Activated gamma-delta T cell treated with anti-CD3 and anti-CD28 coated beads, Interleukin-2, amount 50 U/mL, for 16 hours (primary cell): ENCODE measurements around the gene EZH2.

ENCODE experiments used
- DNase-seq: peaks from one replicate; pipeline ENCODE4 v3.0.0-alpha.2; 2020; ENCODE audit warnings: low read depth

Gene EZH2

GRCh38 chr7:148898845-148899484 is 14.9 kb upstream of the EZH2 start:
- DNase-seq, result no peak

GRCh38 chr7:148894591-148894990 is 10.5 kb upstream of the EZH2 start:
- no peak for DNase-seq

- no peak for DNase-seq
Observed at GRCh38 chr7:148893071-148893470, 9.0 kb upstream of the EZH2 start.

GRCh38 chr7:148888300-148888699 is 4.2 kb upstream of the EZH2 start:
- no peak for DNase-seq

GRCh38 chr7:148886844-148887243 is 2.8 kb upstream of the EZH2 start:
- no peak for DNase-seq

GRCh38 chr7:148884299-148885022 is 370 bp upstream of the EZH2 start:
- DNase-seq, result peak; percentile 88

GRCh38 chr7:148883266-148884048 is 634 bp downstream of the EZH2 start:
- peak; percentile 41 for DNase-seq

- DNase-seq, result no peak
Observed at GRCh38 chr7:148882841-148883265, 1.2 kb downstream of the EZH2 start.

- DNase-seq, result no peak
Observed at GRCh38 chr7:148882192-148882591, 1.9 kb downstream of the EZH2 start.

- no peak for DNase-seq
Observed at GRCh38 chr7:148878317-148878716, 5.8 kb downstream of the EZH2 start.

- DNase-seq, result no peak
Observed at GRCh38 chr7:148877517-148877916, 6.6 kb downstream of the EZH2 start.

GRCh38 chr7:148872188-148872587 is 11.9 kb downstream of the EZH2 start:
- no peak for DNase-seq

- no peak for DNase-seq
Observed at GRCh38 chr7:148871551-148871950, 12.5 kb downstream of the EZH2 start.

GRCh38 chr7:148871030-148871429 is 13.1 kb downstream of the EZH2 start:
- DNase-seq, result no peak

- no peak for DNase-seq
Observed at GRCh38 chr7:148868378-148868674, 15.8 kb downstream of the EZH2 start.

GRCh38 chr7:148867596-148868377 is 16.3 kb downstream of the EZH2 start:
- DNase-seq, result no peak

- no peak for DNase-seq
Observed at GRCh38 chr7:148866362-148866761, 17.7 kb downstream of the EZH2 start.

GRCh38 chr7:148865283-148865682 is 18.8 kb downstream of the EZH2 start:
- DNase-seq, result no peak

GRCh38 chr7:148863324-148863723 is 20.8 kb downstream of the EZH2 start:
- no peak for DNase-seq

- DNase-seq, result no peak
Observed at GRCh38 chr7:148862481-148862880, 21.6 kb downstream of the EZH2 start.

GRCh38 chr7:148858489-148858888 is 25.6 kb downstream of the EZH2 start:
- DNase-seq, result no peak

GRCh38 chr7:148856891-148857290 is 27.2 kb downstream of the EZH2 start:
- DNase-seq, result no peak

- DNase-seq, result no peak
Observed at GRCh38 chr7:148856578-148856881, 27.6 kb downstream of the EZH2 start.
